Central memory CD4-positive, alpha-beta T cell (primary cell): ENCODE data around the gene SIGLEC5.

ENCODE experiments used
- DNase-seq: peaks from one replicate; pipeline ENCODE4 v3.0.0; 2022

SIGLEC5 gene

DNA sequence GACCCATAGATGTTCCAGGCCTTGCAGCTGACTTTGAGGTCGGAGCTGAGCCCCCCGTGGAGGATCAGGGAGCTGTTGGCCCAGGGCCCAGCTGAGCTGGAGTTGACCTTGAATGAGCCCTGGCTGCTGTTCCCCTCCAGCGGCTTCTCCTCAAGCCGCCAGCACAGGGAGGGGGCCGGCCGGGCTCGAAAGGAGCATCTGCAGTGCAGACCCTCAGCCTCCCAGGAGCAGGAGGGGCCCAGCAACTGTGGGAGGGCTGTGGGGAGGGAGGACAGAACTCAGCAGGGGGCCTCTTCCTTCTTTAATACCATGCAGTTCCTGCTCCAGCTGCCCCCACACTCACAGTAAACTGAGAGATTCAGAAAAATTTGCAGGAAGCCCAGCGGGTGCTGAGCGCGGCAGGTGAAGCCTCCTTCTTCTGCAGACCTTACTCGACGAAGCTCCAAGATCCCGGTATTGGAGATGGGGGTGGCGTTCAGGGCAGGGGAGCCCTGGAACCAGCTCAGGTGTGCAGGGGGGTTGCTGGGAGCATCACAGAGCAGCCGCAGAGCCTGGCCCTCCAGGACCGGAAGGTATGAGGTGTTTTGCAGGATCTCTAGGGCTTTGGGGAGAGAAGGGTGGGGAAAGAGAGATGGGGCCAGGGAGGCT, 2.6 kb downstream of the SIGLEC5 start:
- DNase-seq: no peak

DNA sequence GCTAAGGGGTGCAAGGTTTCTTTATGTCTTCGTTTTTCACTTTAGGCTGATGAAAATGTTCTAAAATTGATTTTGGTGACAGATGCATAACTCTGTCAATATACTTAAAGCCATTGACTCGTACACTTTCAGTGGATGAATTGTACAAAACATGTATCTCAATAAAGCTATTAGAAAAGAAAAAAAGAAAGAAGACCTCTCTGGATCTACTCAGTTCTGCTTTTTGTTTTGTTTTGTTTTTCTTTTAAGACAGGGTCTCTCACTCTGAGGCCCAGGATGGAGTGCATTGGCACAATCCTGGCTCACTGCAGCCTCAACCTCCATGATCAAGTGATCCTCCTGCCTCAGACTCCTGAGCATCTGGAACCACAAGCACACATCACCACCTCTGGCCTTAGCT, 3.5 kb downstream of the SIGLEC5 start:
- no peak for DNase-seq

DNA sequence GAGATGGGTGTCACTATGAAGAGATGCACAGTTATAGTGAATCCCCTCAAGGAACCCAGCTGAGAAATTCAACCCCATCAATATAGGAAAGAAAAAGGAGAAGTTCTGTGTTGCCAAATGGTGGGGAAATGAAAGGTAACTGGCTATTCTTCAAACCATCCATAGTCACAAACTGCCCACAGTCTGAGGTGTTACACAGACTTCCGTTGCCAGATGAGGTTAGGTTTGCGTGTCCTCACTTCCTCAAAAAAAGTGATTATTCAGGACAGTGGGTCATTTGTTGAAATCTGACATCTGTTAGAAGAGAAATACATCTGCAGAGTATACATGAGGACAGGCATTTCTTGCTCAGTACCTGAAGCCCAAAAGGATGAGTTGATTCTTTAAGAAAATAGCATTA, 9.0 kb downstream of the SIGLEC5 start:
- DNase-seq: no peak

DNA sequence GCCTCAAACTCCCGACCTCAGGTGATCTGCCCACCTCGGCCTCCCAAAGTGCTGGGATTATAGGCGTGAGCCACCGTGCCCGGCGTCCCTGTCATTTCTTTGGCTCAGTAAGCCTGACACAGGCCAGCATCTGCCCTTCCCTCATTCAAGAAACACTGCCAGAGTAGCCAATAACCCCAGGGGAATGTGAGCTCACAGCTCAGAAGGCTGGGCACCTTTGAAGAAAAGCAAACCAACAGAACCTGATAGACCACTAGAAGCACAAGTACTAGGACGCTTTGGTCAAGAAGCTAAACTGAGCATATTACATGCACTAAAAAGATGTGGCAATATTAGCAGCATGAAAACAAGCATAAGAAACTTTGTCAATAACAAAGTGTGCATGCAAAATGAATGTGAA, 14.2 kb downstream of the SIGLEC5 start:
- DNase-seq: no peak

DNA sequence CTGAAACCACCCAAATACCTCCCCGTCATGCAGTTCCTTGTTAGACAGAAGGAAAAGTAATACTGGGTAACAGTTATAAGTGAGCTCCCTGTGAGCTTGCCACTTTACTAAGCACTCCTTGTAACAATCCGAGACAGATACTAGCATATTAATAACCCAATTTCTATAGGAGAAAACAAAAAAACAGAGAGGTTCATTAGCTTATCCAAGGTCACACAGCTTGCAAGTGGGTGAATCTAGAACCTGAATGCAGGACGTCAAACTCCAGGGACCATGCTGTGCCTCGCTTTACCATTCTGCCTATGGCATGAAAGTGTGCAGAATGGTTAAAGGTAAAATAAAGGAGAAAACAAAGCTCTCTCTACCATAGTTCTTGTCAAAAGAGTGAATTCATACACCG, 15.4 kb downstream of the SIGLEC5 start:
- DNase-seq: no peak

DNA sequence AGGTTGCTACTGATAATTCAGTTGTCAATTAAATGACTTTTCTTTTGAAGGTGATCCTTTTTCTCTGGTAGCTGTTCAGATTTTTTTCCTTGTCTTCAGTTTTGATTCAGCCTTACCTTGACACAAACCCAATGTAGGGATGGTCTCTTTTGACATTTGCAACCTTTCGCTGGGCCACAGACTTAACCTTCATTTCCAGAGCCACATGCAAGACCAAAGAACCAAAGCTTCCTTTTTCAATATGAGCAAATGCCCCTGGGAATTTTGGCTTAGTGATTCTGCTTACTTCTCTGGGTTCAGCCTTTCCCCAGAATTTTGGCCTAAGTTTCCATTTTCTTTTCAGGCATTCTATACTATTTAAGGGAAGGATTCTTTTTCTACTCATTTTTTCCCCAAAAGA, 19.6 kb downstream of the SIGLEC5 start:
- DNase-seq: no peak

DNA sequence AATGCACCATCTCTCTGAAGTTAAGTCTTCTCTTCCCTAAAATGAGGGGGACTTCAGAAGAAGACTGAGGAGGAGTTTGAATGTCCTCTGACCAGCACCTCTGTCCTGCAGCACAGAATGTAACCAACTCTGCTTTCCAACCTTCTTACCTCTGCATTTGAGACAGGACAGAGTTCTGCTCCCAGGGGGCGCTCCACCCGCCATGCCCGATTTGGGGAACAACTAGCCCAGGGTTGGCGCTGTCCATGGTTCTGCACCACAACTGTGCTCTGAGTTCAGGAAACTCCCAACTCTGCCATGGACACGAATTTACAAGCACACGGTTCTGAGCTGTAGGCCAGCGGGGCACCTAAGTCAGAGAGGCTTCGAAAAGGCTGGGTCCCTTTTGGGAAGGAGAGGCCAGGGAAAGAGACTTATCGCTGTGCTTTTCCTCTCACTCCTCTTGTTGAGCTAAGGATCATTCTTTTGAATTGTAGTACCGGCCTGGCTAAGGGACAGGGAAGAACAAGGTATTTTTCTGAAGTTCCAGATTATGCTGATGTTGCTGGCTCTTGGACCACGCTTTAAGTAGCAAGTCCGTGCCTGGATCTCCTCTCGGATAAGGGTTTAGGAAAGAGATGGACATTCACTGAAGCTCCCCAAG, 22.2 kb downstream of the SIGLEC5 start:
- DNase-seq: peak; percentile 24

DNA sequence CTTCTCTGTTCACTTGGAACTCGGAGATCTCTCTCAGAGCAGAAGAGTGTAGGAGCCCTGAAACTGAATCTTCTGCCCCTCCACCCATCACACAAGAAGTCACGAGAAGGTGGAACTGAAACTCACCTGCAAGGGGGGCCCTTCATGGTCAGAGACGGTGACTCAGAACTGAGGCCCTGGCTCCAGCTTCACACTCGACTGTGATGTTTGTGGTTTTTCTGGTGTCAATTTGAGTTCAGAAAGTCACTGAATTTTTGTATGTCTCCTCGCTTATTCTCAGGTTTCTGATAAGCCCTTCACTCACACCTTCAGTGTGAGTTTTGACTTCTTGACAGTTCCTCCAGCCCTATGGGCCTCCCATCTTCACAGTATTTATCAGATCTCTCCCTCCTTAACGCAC, 23.1 kb downstream of the SIGLEC5 start:
- no peak for DNase-seq

DNA sequence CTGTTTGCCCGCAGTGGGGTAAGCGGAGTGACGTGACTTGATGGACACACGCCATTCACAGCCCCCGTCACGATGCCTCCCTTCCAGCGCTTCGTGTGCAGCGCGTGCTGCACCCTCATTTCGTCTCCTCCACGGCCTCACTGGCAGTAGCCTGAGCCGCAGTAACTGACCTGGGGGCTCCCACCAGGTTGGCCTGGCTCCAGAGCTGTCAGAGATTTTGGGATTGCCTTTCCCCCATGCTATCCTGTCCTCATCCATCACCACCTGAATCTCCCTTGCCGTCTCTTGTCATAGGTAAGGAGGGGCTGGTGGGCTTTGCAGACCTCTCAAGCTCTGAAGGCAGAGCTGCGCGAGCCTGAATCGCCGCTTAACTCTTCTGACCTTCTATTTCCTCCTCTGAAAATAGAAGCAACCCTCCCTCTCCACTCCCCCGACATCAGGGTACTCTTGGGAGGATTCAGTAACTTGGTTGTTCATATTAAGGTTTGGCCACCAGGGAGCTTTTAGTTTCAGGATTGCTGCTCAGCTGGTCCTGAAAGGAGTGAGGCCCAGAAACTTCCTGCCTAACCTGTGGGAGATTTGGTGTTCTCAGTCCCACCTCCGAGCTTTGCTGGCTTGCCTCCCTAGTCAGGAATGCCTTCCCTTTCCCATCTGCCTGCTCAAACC, 27.9 kb downstream of the SIGLEC5 start:
- no peak for DNase-seq

DNA sequence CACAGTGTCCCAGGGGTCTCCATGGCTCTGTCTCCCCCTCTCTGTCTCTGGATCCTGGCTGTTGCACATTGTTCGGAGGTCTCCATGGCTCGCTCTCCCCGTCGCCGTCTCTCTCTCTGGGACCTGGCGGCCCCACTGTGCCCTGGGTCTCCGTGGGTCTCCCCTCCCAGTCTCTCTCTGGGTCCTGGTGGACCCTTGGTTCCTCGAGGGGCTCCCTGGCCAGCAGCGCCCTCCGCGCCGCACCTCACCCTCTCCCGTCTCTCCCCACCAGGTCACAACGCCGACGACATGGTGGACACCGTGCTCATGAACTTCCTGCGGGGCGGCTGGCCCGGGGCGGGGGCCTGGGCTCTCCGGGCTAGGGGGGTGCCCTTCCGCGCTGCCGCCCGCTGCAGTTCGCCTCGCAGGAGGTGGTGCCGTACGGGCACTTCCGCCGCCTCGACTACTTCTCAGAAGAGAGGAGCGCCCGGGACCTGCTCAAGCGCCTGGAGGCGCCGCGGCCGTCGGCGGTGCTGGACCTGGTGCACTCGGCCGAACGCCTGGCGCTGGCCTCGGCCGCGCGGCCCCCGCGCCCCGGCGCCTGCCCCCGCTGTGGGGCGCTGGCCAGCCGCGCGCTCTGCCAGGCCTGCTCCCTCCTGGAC, 29.1 kb downstream of the SIGLEC5 start:
- DNase-seq: no peak

DNA sequence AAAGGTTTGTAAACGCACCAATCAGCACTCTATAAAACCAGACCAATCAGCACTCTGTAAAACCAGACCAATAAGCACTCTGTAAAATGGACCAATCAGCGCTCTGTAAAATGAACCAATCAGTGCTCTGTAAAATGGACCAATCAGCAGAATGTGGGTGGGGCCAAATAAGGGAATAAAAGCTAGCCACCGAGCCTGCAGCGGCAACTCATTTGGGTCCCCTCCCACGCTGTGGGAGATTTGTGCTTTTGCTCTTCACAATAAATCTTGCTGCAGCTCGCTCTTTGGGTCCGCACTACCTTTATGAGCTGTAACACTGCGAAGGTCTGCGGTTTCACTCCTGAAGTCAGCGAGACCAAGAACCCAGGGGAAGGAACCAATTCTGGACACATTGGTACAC, 31.1 kb downstream of the SIGLEC5 start:
- DNase-seq: no peak

DNA sequence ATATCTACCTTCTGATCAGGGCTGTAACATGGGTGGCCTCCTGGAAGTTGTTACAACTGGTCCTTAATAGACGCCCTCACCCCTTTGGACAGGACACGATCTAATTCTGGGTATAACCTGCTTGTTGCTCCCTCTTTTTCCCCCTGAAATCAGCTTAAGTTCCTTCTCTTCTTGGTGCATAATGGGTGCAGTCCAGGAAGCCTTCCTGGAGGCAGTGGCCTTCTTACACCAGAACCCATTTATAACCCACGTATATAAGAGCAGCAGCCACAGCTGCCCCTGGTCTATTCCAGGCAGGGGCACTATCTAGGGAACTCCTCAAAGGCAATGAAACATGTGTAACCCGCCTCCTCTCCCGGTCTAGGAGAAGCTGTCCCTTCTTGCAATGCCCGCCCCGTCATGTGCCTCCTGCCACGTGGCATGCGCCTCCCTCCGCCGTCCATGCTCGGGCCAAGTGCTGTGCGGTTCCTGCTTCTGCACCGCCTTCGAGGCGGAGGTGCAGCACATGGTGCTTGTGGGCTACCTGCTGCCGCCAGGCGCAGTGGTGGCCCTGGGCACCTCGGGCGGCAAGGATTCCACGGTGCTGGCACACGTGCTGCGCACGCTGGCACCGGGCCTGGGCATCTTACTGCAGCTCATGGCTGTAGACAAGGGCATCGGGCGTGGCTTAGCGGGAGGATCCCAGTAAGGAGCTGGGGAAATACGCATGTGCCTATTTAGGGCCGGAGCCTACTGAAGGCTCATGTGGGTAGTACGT, 31.9 kb downstream of the SIGLEC5 start:
- no peak for DNase-seq

DNA sequence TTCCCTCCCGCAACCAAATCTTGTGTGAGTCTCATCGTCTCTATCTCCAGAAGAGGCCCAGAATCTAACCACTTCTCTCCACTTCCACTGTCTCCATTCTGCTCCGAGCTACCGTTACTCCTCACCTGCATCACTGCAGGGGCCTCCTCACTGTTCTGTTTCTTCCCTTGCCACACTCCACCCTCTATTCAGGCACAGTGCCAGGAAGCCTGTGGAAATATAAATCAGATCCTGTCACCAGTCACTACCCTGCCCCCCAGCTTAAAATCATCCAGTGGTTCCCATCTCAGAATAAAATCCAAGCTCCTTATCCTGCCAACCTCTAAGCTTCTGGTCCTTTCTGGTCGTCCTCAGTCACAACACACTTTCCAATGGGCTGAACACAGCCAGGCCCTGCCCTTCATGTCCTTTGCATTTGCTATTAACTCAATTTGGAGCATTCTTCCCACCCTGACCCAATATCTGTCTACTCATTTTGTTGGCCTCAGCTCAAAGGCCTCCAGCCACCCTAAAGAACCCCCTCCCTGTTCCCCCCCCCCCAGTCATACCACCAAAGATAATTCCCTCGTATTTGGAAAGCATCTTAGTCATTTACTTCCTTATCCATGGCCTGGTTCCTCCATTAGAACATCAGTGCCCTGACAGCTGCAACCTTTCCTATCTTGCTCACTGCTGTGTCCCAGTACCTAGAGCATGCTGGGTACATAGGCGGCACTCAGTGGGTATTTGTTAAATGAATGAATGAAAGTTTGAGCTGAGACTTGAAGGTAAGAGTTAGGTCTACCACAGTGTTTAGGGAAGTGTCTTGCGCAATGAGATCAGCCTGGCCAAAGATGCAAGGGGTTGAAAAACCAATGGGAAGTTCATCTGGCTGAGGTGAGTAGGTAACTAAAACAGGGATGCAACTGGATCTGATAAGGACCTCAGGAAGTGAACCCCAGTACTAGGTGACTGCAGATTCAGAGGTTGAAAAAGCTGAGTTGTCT, 34.7 kb downstream of the SIGLEC5 start:
- no peak for DNase-seq

DNA sequence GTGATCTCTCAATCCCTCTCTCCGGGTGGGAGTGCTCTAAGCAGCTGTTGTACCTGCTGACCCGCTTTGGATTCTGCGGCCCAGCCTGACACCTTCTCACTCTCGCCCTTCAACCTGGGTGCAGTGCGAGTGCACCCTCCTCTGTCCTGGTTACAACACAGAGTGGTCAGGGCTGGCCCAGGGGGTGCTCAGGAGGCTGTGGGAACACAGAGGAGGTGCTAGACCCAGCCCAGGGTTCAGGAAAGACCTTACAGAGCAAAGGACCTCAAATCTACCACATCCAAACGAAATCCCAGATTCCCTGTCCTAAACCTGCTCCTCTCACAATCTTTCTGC, 35.5 kb downstream of the SIGLEC5 start:
- DNase-seq: no peak

DNA sequence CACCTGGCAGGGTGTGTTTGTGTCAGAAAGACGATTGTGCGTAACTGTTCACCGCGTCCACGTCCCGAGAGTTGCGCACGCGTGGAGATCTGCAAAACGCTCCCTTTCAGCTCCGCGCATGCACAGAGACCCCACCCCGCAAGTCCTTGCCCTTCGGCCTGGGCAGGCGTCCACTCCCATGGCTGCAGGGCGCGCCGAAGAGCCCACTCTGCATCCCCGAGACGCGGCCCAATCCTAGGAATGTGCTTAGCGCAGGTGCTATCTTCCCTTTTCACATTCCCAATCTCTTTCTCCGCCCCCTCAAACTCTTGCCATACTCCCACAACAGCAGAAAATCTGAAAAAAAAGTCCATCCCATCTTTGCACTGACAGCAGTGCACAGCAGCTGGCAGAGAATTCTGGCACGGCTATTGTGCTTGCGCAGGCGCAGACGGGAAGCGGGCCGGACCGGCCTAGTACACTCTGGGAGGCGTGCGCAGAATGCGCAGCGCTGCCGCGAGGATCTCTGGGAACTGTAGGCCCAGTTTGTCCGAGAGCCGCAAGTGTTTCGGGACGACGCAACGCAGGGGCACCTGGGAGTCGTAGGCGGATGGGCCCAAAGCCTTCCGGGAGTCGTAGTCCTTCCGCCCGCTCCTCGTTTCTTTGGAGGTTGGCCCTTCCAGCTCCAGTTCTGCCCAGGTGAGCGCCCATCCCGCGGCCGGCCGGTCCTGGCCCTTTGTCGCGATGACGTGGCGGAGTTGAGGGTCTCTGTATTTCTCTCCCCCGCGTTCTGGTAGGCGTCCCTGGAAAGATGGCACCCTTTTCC, 36.0 kb downstream of the SIGLEC5 start:
- peak; percentile 92 for DNase-seq

DNA sequence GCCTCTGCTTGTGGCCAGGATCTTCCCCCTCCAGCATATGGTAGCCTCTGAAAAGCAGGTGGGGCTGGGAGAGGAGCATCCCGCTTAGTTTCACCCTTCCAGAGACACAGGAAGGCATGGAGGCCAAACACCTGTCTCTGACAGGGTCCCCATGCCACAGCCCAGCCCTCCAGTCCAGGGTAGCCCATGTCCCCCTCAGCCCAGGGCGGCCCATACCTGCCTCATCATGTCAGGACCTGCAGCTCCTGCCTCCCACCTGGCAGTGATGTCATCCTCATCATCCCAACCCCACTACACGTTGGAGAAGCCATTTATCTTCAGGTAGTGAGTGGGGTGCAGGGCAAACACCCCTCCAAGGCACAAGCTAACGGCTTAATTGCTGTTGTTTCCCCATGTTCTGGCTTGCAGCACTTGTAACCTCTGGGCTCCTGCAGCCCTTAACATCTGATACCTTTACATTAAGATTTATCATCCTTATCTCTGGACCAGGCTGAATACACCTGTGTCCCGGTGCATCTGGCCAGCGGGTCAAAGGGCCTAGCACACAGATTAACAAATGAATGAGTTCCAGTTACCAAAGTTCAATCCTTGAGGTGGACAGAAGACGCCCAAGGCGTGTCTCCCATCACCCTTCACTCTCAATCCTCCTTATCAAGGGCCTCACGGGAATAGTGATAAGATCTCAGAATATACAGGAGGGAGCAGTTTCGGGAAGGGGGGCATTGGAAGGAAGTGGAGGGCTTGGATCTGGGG, 36.9 kb downstream of the SIGLEC5 start:
- DNase-seq: no peak

DNA sequence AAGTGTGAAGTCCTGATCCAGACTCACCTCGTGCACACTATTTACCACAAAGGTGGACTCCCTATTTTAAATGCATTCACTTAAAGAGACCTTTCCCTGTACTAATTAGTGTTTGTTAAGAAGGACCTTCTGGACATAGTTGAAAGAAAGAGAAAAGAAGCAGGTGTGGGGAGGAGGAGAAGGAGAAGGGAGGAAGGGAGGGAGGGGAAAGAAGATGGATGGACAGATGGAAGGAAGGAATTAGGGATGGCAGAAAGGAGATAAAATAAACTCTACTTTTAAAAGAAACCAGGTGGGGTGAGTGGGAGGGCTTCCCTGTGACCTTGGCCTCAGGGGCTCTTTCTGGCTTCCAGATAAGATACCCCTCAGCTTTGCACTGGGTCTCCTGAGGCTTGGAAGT, 37.7 kb downstream of the SIGLEC5 start:
- no peak for DNase-seq

DNA sequence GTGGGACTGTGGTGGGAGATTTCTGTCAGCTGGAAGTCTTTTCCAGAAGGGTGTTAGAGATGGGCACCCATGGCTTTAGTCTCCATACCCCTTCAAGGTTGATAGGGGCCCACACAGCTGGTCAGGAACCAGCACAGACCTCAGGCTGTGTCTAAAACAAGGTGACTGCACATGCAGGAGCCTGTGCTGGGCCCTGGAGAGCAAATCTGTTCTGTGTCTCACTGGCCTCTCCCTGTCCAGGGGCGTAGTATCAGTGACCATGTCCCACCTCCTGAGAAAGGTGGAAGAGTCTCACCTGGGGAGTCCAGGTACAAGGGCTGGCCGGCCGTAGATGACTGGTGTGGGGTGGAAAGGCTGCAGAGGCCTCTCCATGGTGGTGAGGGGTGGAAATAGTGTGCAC, 39.8 kb downstream of the SIGLEC5 start:
- no peak for DNase-seq

DNA sequence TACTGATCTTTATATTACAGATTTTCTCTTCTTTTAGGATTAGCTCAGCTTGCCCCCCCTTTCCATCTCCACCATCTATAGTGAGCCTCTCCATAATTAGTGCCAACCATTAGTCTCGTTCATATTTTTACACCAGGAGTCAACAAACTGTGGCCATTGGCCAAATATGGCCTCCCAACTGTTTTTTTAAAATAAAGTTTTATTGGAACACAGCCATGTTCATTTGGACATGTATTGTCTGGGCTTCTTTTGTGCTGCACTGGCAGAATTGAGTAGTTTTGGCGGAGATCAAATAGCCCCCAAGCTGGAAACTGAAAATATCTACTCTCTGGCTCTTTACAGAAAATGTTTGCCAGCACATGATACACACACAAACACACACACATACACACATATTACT, 40.7 kb downstream of the SIGLEC5 start:
- no peak for DNase-seq
